Activated T-cell treated with anti-CD3 and anti-CD28 coated beads, Interleukin-2, amount 50 U/mL, for 1 hour (primary cell): ENCODE measurements around the gene NUTM2D.
A peak's percentile ranks its signal among the peaks of the same experiment; 100 is the strongest.
"Not testable (repeated sequence)": the region's sequence is repeated elsewhere in the genome, so short reads cannot be mapped to it uniquely, and the experiment has no call there.

Experiments used
- DNase-seq: peaks from one replicate; pipeline ENCODE4 v3.0.0-alpha.2; 2020

Gene NUTM2D

GRCh38 chr10:87357444-87357843 lies at the start of gene NUTM2D:
NUTM2D (plus strand) TSS chr10:87357744; CDS start chr10:87358266, 522 bp downstream.
- not testable (repeated sequence) for DNase-seq

- DNase-seq = not testable (repeated sequence)
Observed at GRCh38 chr10:87308702-87309101, 48.8 kb upstream of the NUTM2D start.

GRCh38 chr10:87309657-87310056 lies 47.9 kb upstream of the NUTM2D start:
- not testable (repeated sequence) for DNase-seq

GRCh38 chr10:87311521-87311920 lies 46.0 kb upstream of the NUTM2D start:
- not testable (repeated sequence) for DNase-seq

GRCh38 chr10:87313649-87314359 lies 43.7 kb upstream of the NUTM2D start:
- not testable (repeated sequence) for DNase-seq

GRCh38 chr10:87314360-87314973 lies 43.1 kb upstream of the NUTM2D start:
- not testable (repeated sequence) for DNase-seq

GRCh38 chr10:87321505-87321904 lies 36.0 kb upstream of the NUTM2D start:
- DNase-seq = not testable (repeated sequence)

GRCh38 chr10:87324559-87324958 lies 33.0 kb upstream of the NUTM2D start:
- not testable (repeated sequence) for DNase-seq

GRCh38 chr10:87327958-87328357 lies 29.6 kb upstream of the NUTM2D start:
- DNase-seq = not testable (repeated sequence)

GRCh38 chr10:87329131-87329530 lies 28.4 kb upstream of the NUTM2D start:
- DNase-seq = not testable (repeated sequence)

GRCh38 chr10:87332687-87333086 lies 24.9 kb upstream of the NUTM2D start:
- not testable (repeated sequence) for DNase-seq

GRCh38 chr10:87340411-87340810 lies 17.1 kb upstream of the NUTM2D start:
- not testable (repeated sequence) for DNase-seq

GRCh38 chr10:87341546-87342142 lies 15.9 kb upstream of the NUTM2D start:
- DNase-seq = not testable (repeated sequence)

GRCh38 chr10:87342249-87342710 lies 15.3 kb upstream of the NUTM2D start:
- DNase-seq = peak; percentile 84

GRCh38 chr10:87342711-87343258 lies 14.8 kb upstream of the NUTM2D start:
- DNase-seq = peak; percentile 88

- DNase-seq = not testable (repeated sequence)
Observed at GRCh38 chr10:87345743-87346142, 11.8 kb upstream of the NUTM2D start.

GRCh38 chr10:87350161-87350560 lies 7.4 kb upstream of the NUTM2D start:
- DNase-seq = not testable (repeated sequence)

- DNase-seq = not testable (repeated sequence)
Observed at GRCh38 chr10:87352825-87353224, 4.7 kb upstream of the NUTM2D start.

GRCh38 chr10:87355110-87355509 lies 2.4 kb upstream of the NUTM2D start:
- not testable (repeated sequence) for DNase-seq

GRCh38 chr10:87358159-87358558 lies 615 bp downstream of the NUTM2D start:
- DNase-seq = not testable (repeated sequence)

GRCh38 chr10:87369514-87370112 lies 12.1 kb downstream of the NUTM2D start:
- not testable (repeated sequence) for DNase-seq

GRCh38 chr10:87374091-87374490 lies 16.5 kb downstream of the NUTM2D start:
- DNase-seq = not testable (repeated sequence)

GRCh38 chr10:87379115-87379514 lies 21.6 kb downstream of the NUTM2D start:
- DNase-seq = not testable (repeated sequence)
